ENCODE measurements around the gene MDK. TPM values are rescaled to one million over a fixed set of nuclear protein-coding genes. Genes with fewer than 3 reads are reported as not detected.

MDK gene
- total RNA-seq, 2 experiments from 2014 or later = 5.5 to 6.5 TPM

DNA sequence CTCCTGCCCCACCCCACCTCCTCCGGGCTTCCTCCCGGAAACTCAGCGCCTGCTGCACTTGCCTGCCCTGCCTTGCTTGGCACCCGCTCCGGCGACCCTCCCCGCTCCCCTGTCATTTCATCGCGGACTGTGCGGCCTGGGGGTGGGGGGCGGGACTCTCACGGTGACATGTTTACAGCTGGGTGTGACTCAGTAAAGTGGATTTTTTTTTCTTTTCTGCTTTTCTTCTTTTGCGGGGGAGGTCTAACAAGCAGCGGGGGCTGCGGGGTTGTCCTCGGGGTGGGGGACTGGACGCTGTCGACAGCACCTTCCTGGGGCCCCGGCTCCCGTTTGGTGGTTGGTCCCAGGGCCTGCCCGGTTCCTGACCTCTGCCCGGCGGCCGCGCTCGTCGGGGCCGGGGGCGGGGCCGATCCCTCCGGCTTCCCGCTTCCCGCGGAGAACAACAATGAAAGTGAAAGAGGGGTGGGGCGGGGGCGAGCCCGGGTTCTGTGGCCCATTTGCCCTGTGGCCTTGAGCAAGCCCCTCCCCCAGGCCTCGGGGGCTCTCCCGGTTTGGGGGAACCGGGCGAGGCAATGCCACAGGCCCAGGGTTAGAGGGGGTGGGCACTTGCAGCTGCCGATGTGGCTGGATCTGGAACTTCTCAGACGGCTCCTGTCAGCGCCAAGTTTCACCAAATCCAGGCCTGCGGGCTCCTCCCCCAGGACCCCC is 975 bp upstream of the MDK start:
- peaks cover 34% of the 10 kb centered on the region for H3K4me1 ChIP-seq (ENCODE audit: insufficient read depth, low read length)
- ChIA-PET POLR2A (interaction anchor here (0.6 to 1.0 kb wide), 4 partner anchors 10 to 1476 kb away, joined by 3 to 6 read pairs (median 3); no protein-coding TSS in a partner anchor), CTCF (no interaction called here)
- intact Hi-C loops (cut with DNase I, micrococcal nuclease) = loop anchor here in 1 of 2 experiments (1.0 kb wide), 1 partner anchor 30 kb away; no protein-coding TSS in a partner anchor
- H3K4me1 Mint-ChIP-seq (ENCODE audit: low read depth) = peaks cover 4% of the 10 kb centered on the region
- H3K36me3 ChIP-seq (ENCODE audit: insufficient read depth, low read length) = peaks cover 30% of the 10 kb centered on the region
- H3K27ac ChIP-seq (ENCODE audit: low read depth in 1 of 2, low read length in 2 of 2) = peak overlapping the region in 1 of 2 donors; percentile 61
- peak overlapping the region; percentile 80 for H3K4me3 Mint-ChIP-seq
- no peaks in the 10 kb centered on the region for H3K9me3 Mint-ChIP-seq
- peak overlapping the region; percentile 73 for H3K4me3 ChIP-seq (ENCODE audit: low read length)
- TF ChIP-seq, protein P1, sequence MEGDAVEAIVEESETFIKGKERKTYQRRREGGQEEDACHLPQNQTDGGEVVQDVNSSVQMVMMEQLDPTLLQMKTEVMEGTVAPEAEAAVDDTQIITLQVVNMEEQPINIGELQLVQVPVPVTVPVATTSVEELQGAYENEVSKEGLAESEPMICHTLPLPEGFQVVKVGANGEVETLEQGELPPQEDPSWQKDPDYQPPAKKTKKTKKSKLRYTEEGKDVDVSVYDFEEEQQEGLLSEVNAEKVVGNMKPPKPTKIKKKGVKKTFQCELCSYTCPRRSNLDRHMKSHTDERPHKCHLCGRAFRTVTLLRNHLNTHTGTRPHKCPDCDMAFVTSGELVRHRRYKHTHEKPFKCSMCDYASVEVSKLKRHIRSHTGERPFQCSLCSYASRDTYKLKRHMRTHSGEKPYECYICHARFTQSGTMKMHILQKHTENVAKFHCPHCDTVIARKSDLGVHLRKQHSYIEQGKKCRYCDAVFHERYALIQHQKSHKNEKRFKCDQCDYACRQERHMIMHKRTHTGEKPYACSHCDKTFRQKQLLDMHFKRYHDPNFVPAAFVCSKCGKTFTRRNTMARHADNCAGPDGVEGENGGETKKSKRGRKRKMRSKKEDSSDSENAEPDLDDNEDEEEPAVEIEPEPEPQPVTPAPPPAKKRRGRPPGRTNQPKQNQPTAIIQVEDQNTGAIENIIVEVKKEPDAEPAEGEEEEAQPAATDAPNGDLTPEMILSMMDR (IDR thresholded peaks at IDR 0.05) = no peak
- peaks cover 26% of the 10 kb centered on the region for H3K36me3 Mint-ChIP-seq (ENCODE audit: low read depth)
- H3K27me3 Mint-ChIP-seq = peaks cover 18% of the 10 kb centered on the region
- H3K9me3 ChIP-seq (ENCODE audit: control insufficient read depth in 1 of 2, insufficient read depth in 1 of 2, low read length in 2 of 2) = peaks cover 0 to 22% of the 10 kb centered on the region in 2 experiments
- H3K27ac Mint-ChIP-seq = peak overlapping the region; percentile 57
- H3K27me3 ChIP-seq (ENCODE audit: control insufficient read depth in 1 of 2, insufficient read depth in 2 of 2, low read length in 2 of 2) = peaks cover 23 to 25% of the 10 kb centered on the region in 2 experiments
- peak; percentile 47 for ATAC-seq (ENCODE audit: poor library complexity)
- DNase-seq = peak in 11 of 14 experiments; percentile 30 to 72 (median 54)

DNA sequence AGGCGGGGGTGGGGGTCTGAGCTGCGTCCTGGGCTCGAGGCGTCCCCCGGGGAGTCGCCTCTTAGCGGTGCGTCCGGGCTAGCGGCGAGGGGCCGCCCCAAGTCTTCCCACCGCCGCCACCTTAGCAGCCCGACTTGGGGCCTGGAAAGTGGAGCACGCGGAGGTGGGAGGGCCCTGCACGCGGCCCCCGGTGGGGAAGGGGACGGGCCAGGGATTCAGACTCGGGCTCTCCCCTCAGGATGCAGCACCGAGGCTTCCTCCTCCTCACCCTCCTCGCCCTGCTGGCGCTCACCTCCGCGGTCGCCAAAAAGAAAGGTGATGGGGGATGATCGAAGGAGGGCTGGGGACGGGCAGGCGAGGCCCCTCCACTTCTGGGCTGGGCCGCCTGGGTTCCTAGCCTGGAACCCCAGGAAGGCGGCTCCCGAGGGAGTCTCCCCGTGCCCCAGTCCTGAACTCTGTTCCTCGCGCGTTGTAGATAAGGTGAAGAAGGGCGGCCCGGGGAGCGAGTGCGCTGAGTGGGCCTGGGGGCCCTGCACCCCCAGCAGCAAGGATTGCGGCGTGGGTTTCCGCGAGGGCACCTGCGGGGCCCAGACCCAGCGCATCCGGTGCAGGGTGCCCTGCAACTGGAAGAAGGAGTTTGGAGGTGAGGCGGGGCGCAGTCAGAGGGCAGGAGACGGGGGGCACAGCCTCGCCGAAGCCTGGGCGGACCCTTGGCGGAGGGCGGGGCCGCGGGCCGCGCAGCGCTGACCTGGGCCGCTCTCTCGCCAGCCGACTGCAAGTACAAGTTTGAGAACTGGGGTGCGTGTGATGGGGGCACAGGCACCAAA is 563 bp downstream of the MDK start:
- DNase-seq = peak in 1 of 14 experiments; percentile 38
- Histone ChIP-seq H3K4me3 (ENCODE audit: low read length) (peak overlapping the region; percentile 56), H3K27ac (ENCODE audit: low read depth in 1 of 2, low read length in 2 of 2) (no peak overlapping the region), H3K27me3 (ENCODE audit: control insufficient read depth in 1 of 2, insufficient read depth in 2 of 2, low read length in 2 of 2) (peaks cover 31 to 36% of the 10 kb centered on the region in 2 experiments), H3K36me3 (ENCODE audit: insufficient read depth, low read length) (peaks cover 16% of the 10 kb centered on the region), H3K9me3 (ENCODE audit: control insufficient read depth in 1 of 2, insufficient read depth in 1 of 2, low read length in 2 of 2) (peaks cover 0 to 27% of the 10 kb centered on the region in 2 experiments), H3K4me1 (ENCODE audit: insufficient read depth, low read length) (peaks cover 34% of the 10 kb centered on the region)
- H3K27me3 Mint-ChIP-seq = peaks cover 31% of the 10 kb centered on the region
- H3K4me3 Mint-ChIP-seq = peak overlapping the region; percentile 84
- peak; percentile 33 for ATAC-seq (ENCODE audit: poor library complexity)
- intact Hi-C loops (cut with DNase I, micrococcal nuclease) = loop anchor here in 1 of 2 experiments (1.0 kb wide), 1 partner anchor 32 kb away; no protein-coding TSS in a partner anchor
- ChIA-PET CTCF (no interaction called here), POLR2A (interaction anchor here (0.7 kb wide), 1 partner anchor 139 kb away, joined by 3 read pairs; no protein-coding TSS in a partner anchor)
- TF ChIP-seq, protein P1 (IDR thresholded peaks at IDR 0.05) = no peak
- no peak overlapping the region for H3K27ac Mint-ChIP-seq
- H3K4me1 Mint-ChIP-seq (ENCODE audit: low read depth) = peaks cover 4% of the 10 kb centered on the region
- H3K9me3 Mint-ChIP-seq = no peaks in the 10 kb centered on the region
- peaks cover 15% of the 10 kb centered on the region for H3K36me3 Mint-ChIP-seq (ENCODE audit: low read depth)

DNA sequence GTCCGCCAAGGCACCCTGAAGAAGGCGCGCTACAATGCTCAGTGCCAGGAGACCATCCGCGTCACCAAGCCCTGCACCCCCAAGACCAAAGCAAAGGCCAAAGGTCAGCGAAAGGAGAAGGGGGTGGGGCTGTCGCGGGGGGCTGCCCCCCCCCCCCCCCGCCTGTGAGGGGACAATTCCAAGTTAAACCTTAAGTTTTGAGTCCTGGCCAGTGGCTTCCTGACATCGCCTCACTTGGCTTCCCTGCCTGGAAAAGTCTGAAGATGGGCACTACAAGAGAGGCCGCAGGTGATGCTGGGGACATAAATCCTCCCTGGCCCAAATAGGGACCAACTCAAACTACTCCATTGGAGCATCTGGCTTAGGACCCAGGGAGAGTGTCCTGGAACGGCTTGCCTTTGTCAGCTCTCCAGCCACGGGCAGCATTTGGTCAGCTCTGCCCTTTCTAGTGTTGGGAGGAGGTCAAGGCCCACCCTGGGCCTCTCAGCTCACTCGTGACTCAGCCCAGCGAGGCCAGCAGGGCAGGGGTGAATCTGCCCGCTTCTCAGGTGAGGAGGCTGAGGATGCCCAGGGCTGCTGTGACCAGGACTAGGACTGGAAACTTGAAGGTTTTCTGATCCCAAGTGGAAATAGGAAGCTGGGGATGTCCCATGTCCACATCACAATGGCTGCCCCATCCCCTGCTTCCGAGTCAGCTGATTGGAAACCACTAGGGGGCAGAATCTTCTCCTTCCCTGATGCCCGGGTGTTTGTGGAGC is 1.4 kb downstream of the MDK start:
- no peak overlapping the region for H3K27ac ChIP-seq (ENCODE audit: low read depth in 1 of 2, low read length in 2 of 2)
- peaks cover 8% of the 10 kb centered on the region for H3K36me3 ChIP-seq (ENCODE audit: insufficient read depth, low read length)
- H3K36me3 Mint-ChIP-seq (ENCODE audit: low read depth) = peaks cover 7% of the 10 kb centered on the region
- peaks cover 37% of the 10 kb centered on the region for H3K4me1 ChIP-seq (ENCODE audit: insufficient read depth, low read length)
- no peak overlapping the region for H3K27ac Mint-ChIP-seq
- ChIA-PET POLR2A (interaction anchor here (0.8 to 1.1 kb wide), 2 partner anchors 10 to 73 kb away, joined by 3 read pairs; no protein-coding TSS in a partner anchor), CTCF (no interaction called here)
- peak overlapping the region; percentile 76 for H3K4me3 Mint-ChIP-seq
- no peaks in the 10 kb centered on the region for H3K9me3 Mint-ChIP-seq
- peaks cover 38 to 43% of the 10 kb centered on the region in 2 experiments for H3K27me3 ChIP-seq (ENCODE audit: control insufficient read depth in 1 of 2, insufficient read depth in 2 of 2, low read length in 2 of 2)
- TF ChIP-seq, protein P1 (IDR thresholded peaks at IDR 0.05) = no peak
- peaks cover 0 to 31% of the 10 kb centered on the region in 2 experiments for H3K9me3 ChIP-seq (ENCODE audit: control insufficient read depth in 1 of 2, insufficient read depth in 1 of 2, low read length in 2 of 2)
- no peak for ATAC-seq (ENCODE audit: poor library complexity)
- H3K4me1 Mint-ChIP-seq (ENCODE audit: low read depth) = peaks cover 5% of the 10 kb centered on the region
- DNase-seq = peak in 1 of 14 experiments; percentile 29
- intact Hi-C loops (cut with DNase I, micrococcal nuclease) = no loop called here
- peaks cover 39% of the 10 kb centered on the region for H3K27me3 Mint-ChIP-seq
- no peak overlapping the region for H3K4me3 ChIP-seq (ENCODE audit: low read length)

Measured in CD4-positive, alpha-beta T cell (primary cell).